Measurements from ENCODE around the gene ACAA1. TPM values are rescaled to one million over a fixed set of nuclear protein-coding genes. Genes with fewer than 3 reads are reported as not detected.

Gene ACAA1
- total and polyA plus RNA-seq, 9 of the 15 experiments (the other 6 are each of a cell fraction or from before 2014, with no cell fraction given): 4.0 to 88.9 (median 57.2) TPM

GRCh38 chr3:38095669-38096483 is 41.1 kb downstream of the ACAA1 start:
- POLR2A ChIA-PET: interaction anchor here (0.6 to 1.0 kb wide), 6 partner anchors 16 to 376 kb away, joined by 3 to 4 read pairs (median 3); no protein-coding TSS in a partner anchor
- no peaks in the 10 kb centered on the region for H4K20me1 ChIP-seq (replicated peaks; ENCODE audit: control insufficient read depth, insufficient read depth, low read length)
- 0% methylated on average over 6 of the region's 6 CpGs for WGBS (ENCODE audit: insufficient coverage, low coverage, missing lambda C conversion rate)

GRCh38 chr3:38094999-38095398 is 41.9 kb downstream of the ACAA1 start:
- POLR2A ChIA-PET: interaction anchor here (0.6 to 1.3 kb wide), 4 partner anchors 17 to 102 kb away, joined by 3 to 4 read pairs (median 4); no protein-coding TSS in a partner anchor
- Histone ChIP-seq H3K9me1 (ENCODE audit: control insufficient read depth, insufficient read depth, low read length) (no peaks in the 10 kb centered on the region), H3K9me3 (replicated peaks; ENCODE audit: control insufficient read depth, insufficient read depth, low read depth, low read length) (no peaks in the 10 kb centered on the region), H3K9ac (ENCODE audit: insufficient read depth in 1 of 2, low read depth in 2 of 2, low read length in 2 of 2) (no peak overlapping the region), H3K27ac (ENCODE audit: extremely low read depth, low read depth, low read length) (no peak overlapping the region), H3K4me3 (no peak overlapping the region), H3K4me1 (replicated peaks in 1 of 2; ENCODE audit: control insufficient read depth in 2 of 2, insufficient read depth in 2 of 2, low read length in 2 of 2) (no peaks in the 10 kb centered on the region), H4K20me1 (replicated peaks; ENCODE audit: control insufficient read depth, insufficient read depth, low read length) (no peaks in the 10 kb centered on the region), H3K79me2 (ENCODE audit: control insufficient read depth, insufficient read depth, low read length) (no peaks in the 10 kb centered on the region), H3K27me3 (ENCODE audit: control insufficient read depth in 2 of 2, insufficient read depth in 2 of 2, low read length in 2 of 2) (peaks cover 61 to 73% of the 10 kb centered on the region in 2 experiments), H3K4me2 (ENCODE audit: insufficient read depth, low read length) (no peak overlapping the region), H2AFZ (ENCODE audit: low read depth, low read length) (no peak overlapping the region), H3K36me3 (ENCODE audit: control insufficient read depth, insufficient read depth, low read length) (no peaks in the 10 kb centered on the region)
- TF ChIP-seq NFE2 (IDR thresholded peaks at IDR 0.05; ENCODE audit: low read depth) (no peak), ATF2 (CRISPR knock-in tag; IDR thresholded peaks at IDR 0.05) (no peak), STAT5A (IDR thresholded peaks at IDR 0.05; ENCODE audit: borderline replicate concordance, low read length) (no peak), SMARCE1 (IDR thresholded peaks at IDR 0.05) (no peak), ZFX (CRISPR knock-in tag; IDR thresholded peaks at IDR 0.05) (no peak), HMG20B (CRISPR knock-in tag; IDR thresholded peaks at IDR 0.05) (no peak), HMBOX1 (IDR thresholded peaks at IDR 0.05) (no peak)
- TF ChIP-seq, protein P1, sequence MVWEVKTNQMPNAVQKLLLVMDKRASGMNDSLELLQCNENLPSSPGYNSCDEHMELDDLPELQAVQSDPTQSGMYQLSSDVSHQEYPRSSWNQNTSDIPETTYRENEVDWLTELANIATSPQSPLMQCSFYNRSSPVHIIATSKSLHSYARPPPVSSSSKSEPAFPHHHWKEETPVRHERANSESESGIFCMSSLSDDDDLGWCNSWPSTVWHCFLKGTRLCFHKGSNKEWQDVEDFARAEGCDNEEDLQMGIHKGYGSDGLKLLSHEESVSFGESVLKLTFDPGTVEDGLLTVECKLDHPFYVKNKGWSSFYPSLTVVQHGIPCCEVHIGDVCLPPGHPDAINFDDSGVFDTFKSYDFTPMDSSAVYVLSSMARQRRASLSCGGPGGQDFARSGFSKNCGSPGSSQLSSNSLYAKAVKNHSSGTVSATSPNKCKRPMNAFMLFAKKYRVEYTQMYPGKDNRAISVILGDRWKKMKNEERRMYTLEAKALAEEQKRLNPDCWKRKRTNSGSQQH (CRISPR knock-in tag; IDR thresholded peaks at IDR 0.05): no peak
- in situ Hi-C loops (cut with MboI): no loop called here
- 3% methylated on average over 3 of the region's 3 CpGs for WGBS (ENCODE audit: insufficient coverage, low coverage, missing lambda C conversion rate)
- intact Hi-C loops (cut with micrococcal nuclease): no loop called here
- BruUV-seq (replicated peaks): no TSS peak
- ATAC-seq (no peak), FAIRE-seq (no peak), DNase-seq (ENCODE audit: extremely low read depth in 1 of 4, low spot score in 3 of 4) (no peak)
- CTCF ChIA-PET (ENCODE audit: low intra/inter-chr PET ratio): no interaction called here

More at GRCh38 chr3:38095669-38096483, 41.1 kb downstream of the ACAA1 start:
- CTCF ChIA-PET (ENCODE audit: low intra/inter-chr PET ratio): no interaction called here
- FAIRE-seq (no peak), ATAC-seq (no peak), DNase-seq (ENCODE audit: extremely low read depth in 1 of 4, low spot score in 3 of 4) (no peak)
- Histone ChIP-seq H3K4me1 (replicated peaks in 1 of 2; ENCODE audit: control insufficient read depth in 2 of 2, insufficient read depth in 2 of 2, low read length in 2 of 2) (no peaks in the 10 kb centered on the region), H3K36me3 (ENCODE audit: control insufficient read depth, insufficient read depth, low read length) (no peaks in the 10 kb centered on the region), H3K9me1 (ENCODE audit: control insufficient read depth, insufficient read depth, low read length) (no peaks in the 10 kb centered on the region), H3K9ac (ENCODE audit: insufficient read depth in 1 of 2, low read depth in 2 of 2, low read length in 2 of 2) (no peak overlapping the region), H3K27ac (ENCODE audit: extremely low read depth, low read depth, low read length) (no peak overlapping the region), H3K27me3 (ENCODE audit: control insufficient read depth in 2 of 2, insufficient read depth in 2 of 2, low read length in 2 of 2) (peaks cover 64 to 76% of the 10 kb centered on the region in 2 experiments), H3K4me3 (no peak overlapping the region), H3K4me2 (ENCODE audit: insufficient read depth, low read length) (no peak overlapping the region), H2AFZ (ENCODE audit: low read depth, low read length) (no peak overlapping the region), H3K9me3 (replicated peaks; ENCODE audit: control insufficient read depth, insufficient read depth, low read depth, low read length) (no peaks in the 10 kb centered on the region), H3K79me2 (ENCODE audit: control insufficient read depth, insufficient read depth, low read length) (no peaks in the 10 kb centered on the region)
- in situ Hi-C loops (cut with MboI): no loop called here
- intact Hi-C loops (cut with micrococcal nuclease): no loop called here
- BruUV-seq (replicated peaks): no TSS peak
- TF ChIP-seq RFX7 (CRISPR knock-in tag; IDR thresholded peaks at IDR 0.05): no peak
- TF ChIP-seq FOSL1 (tag; conservative IDR thresholded peaks at IDR 0.05): no peak
- TF ChIP-seq ZC3H8 (IDR thresholded peaks at IDR 0.05): no peak
- no peak for TF ChIP-seq TAF7 (tag; IDR thresholded peaks at IDR 0.05)
- no peak for TF ChIP-seq FUS (optimal IDR thresholded peaks at IDR 0.05; ENCODE audit: low read depth, low read length)
- no peak for TF ChIP-seq CCAR2 (IDR thresholded peaks at IDR 0.05; ENCODE audit: low read depth, low read length)
- TF ChIP-seq E2F3 (CRISPR knock-in tag; IDR thresholded peaks at IDR 0.05): no peak
- no peak for TF ChIP-seq POLR2AphosphoS2 (IDR thresholded peaks at IDR 0.05; ENCODE audit: low read length)
- TF ChIP-seq EGR1 (conservative IDR thresholded peaks at IDR 0.05): no peak
- no peak for TF ChIP-seq RCOR1 (IDR thresholded peaks at IDR 0.05; ENCODE audit: borderline replicate concordance in 1 of 2, low read depth in 2 of 2, low read length in 2 of 2)

All from K562 (cell line).